Endothelial cell of umbilical vein (primary cell): ENCODE measurements around the gene MYDGF. TPM values are rescaled to one million over a fixed set of nuclear protein-coding genes. Genes with fewer than 3 reads are reported as not detected.
"Not testable (repeated sequence)": the region's sequence is repeated elsewhere in the genome, so short reads cannot be mapped to it uniquely, and the experiment has no call there.

ENCODE experiments used
- BruUV-seq: library from RNA; stranded (reverse); fragments of 400-500 nt; replicated peaks from 2 replicates; lab custom pipeline; 2021; lab: Mats Ljungman, UMichigan
- CTCF ChIA-PET: fragments of 300-600, 350-600 bp; sonication (Branson Sonifier 250); formaldehyde crosslinking; loops from one replicate; lab custom pipeline; 2021; ENCODE audit warnings: antibody characterized with exemption, inconsistent platforms; lab: Charles Lee
- POLR2A ChIA-PET: fragments of 300-600, 350-600 bp; sonication (Branson Sonifier 250); formaldehyde crosslinking; loops from one replicate; lab custom pipeline; 2021; ENCODE audit warnings: antibody characterized with exemption, inconsistent platforms; lab: Charles Lee
- DNase-seq: peaks from one replicate; pipeline ENCODE4 v3.0.0-alpha.2; 2011; ENCODE audit warnings: low read depth, low spot score
- FAIRE-seq: peaks from 2 replicates; lab custom pipeline; 2011; peaks lifted over from hg19 to GRCh38; lab: Jason Lieb, UNC
- H2AFZ ChIP-seq: 2 replicates; pipeline ENCODE4 v1.6.0; 2012; ENCODE audit warnings: low read depth, low read length, control low read depth, inconsistent platforms
- H3K27ac ChIP-seq: 2 replicates; pipeline ENCODE4 v1.5.1; 2011; ENCODE audit warnings: low read depth, mild to moderate bottlenecking, control low read depth, low read length, moderate library complexity; ENCODE audit not compliant: insufficient read depth
- H3K27me3 ChIP-seq, 2 experiments: 2 replicates each; pipeline versions ENCODE4 v1.6.0 to v1.6.1; 2011; ENCODE audit warnings: low read length in 2 of 2, mixed read lengths in 1 of 2; ENCODE audit not compliant: control insufficient read depth in 2 of 2, insufficient read depth in 2 of 2
- H3K36me3 ChIP-seq, 2 experiments: 2 replicates in 1 of 2; 3 replicates in 1 of 2; pipeline ENCODE4 v1.5.1; 2011; ENCODE audit warnings: low read length in 2 of 2, mild to moderate bottlenecking in 1 of 2, moderate library complexity in 1 of 2; ENCODE audit not compliant: control insufficient read depth in 2 of 2, insufficient read depth in 2 of 2; ENCODE audit errors: extremely low read depth in 1 of 2
- H3K4me1 ChIP-seq: 3 replicates; pipeline ENCODE4 v1.5.1; 2011; ENCODE audit warnings: mild to moderate bottlenecking, low read length; ENCODE audit not compliant: control insufficient read depth, insufficient read depth; ENCODE audit errors: extremely low read depth
- H3K4me2 ChIP-seq: 2 replicates; pipeline ENCODE4 v1.6.1; 2011; ENCODE audit warnings: low read length, control low read depth, mixed read lengths; ENCODE audit not compliant: insufficient read depth
- H3K4me3 ChIP-seq, 3 experiments: fragments of 200-600 bp in 1 of 3; sonication (generic), shearing (Covaris generic) in 1 of 3; replicated peaks in 1 of 3; 2 replicates each; pipeline ENCODE4 v1.5.1; 2011 to 2016; ENCODE audit warnings: control low read depth in 3 of 3, low read length in 3 of 3, mild to moderate bottlenecking in 2 of 3, inconsistent platforms in 1 of 3, low read depth in 1 of 3, moderate library complexity in 1 of 3; ENCODE audit not compliant: insufficient read depth in 1 of 3
- H3K79me2 ChIP-seq: 2 replicates; pipeline ENCODE4 v1.6.0; 2012; ENCODE audit warnings: low read length, inconsistent platforms; ENCODE audit not compliant: control insufficient read depth, insufficient read depth
- H3K9ac ChIP-seq: replicated peaks from 2 replicates; pipeline ENCODE3; 2011; ENCODE audit warnings: low read length, control low read depth; ENCODE audit not compliant: insufficient read depth; ENCODE audit errors: extremely low read depth
- H3K9me1 ChIP-seq: replicated peaks from 3 replicates; pipeline ENCODE4 v1.6.0; 2011; ENCODE audit warnings: mild to moderate bottlenecking, low read length; ENCODE audit not compliant: control insufficient read depth, insufficient read depth; ENCODE audit errors: extremely low read depth
- H3K9me3 ChIP-seq: replicated peaks from 2 replicates; pipeline ENCODE4 v1.5.1; 2012; ENCODE audit warnings: low read length, inconsistent platforms; ENCODE audit not compliant: control insufficient read depth, insufficient read depth
- H4K20me1 ChIP-seq: replicated peaks from 2 replicates; pipeline ENCODE3; 2011; ENCODE audit warnings: mild to moderate bottlenecking, low read length; ENCODE audit not compliant: control insufficient read depth, insufficient read depth; ENCODE audit errors: extremely low read depth
- EZH2 ChIP-seq: IDR thresholded peaks from 2 replicates; pipeline ENCODE4 v1.6.1; 2012; ENCODE audit warnings: borderline replicate concordance, low read depth, mild to moderate bottlenecking, moderate library complexity, low read length, inconsistent platforms; ENCODE audit not compliant: severe bottlenecking
- FOS ChIP-seq: IDR thresholded peaks from 2 replicates; pipeline ENCODE4 v1.6.1; 2011; ENCODE audit warnings: mild to moderate bottlenecking, low read length, moderate library complexity, borderline replicate concordance; ENCODE audit not compliant: insufficient read depth
- GATA2 ChIP-seq: IDR thresholded peaks from 2 replicates; pipeline ENCODE4 v1.7.0; 2011; ENCODE audit warnings: low read depth, mild to moderate bottlenecking, moderate library complexity, mixed read lengths, low read length; ENCODE audit not compliant: insufficient read length, insufficient read depth
- JUN ChIP-seq: IDR thresholded peaks from 2 replicates; pipeline ENCODE4 v1.6.1; 2011; ENCODE audit warnings: borderline replicate concordance, low read depth; ENCODE audit not compliant: insufficient read length, insufficient read depth
- MYC ChIP-seq: IDR thresholded peaks from one replicate; pipeline ENCODE4 v1.6.1; 2011; ENCODE audit warnings: mild to moderate bottlenecking, low read depth, low read length
- POLR2A ChIP-seq: IDR thresholded peaks from 2 replicates; pipeline ENCODE4 v1.6.1; 2012; ENCODE audit warnings: low read depth, mild to moderate bottlenecking, control low read depth, low read length
- POLR2AphosphoS5 ChIP-seq: IDR thresholded peaks from 2 replicates; pipeline ENCODE4 v1.6.1; 2012; ENCODE audit warnings: low read depth, mild to moderate bottlenecking, control low read depth, low read length, moderate library complexity; ENCODE audit not compliant: insufficient read depth
- dilution Hi-C: fragments of 300-500 bp; cut with MboI; formaldehyde crosslinking; loops from one replicate; pipeline ENCODE4 v1.15.0; 2019; ENCODE audit warnings: low sequenced_read_pairs; ENCODE audit not compliant: extremely low pct_ligation_motif_present
- intact Hi-C: fragments of 100-400 bp; cut with micrococcal nuclease; formaldehyde crosslinking; loops from one replicate; pipeline ENCODE4 v1.10.0; 2022
- polyA plus RNA-seq, 4 experiments: library from polyadenylated mRNA; depleted of rRNA in 3 of 4; stranded (reverse) in 3 of 4; unstranded in 1 of 4; fragments of >200 nt; gene quantifications; 2 replicates each; pipeline versions ENCODE4 v1.2.1 to v1.2.3, GENCODE V29; 2011 to 2012; ENCODE audit warnings: missing spikeins in 1 of 4
- total RNA-seq: library from RNA; stranded (reverse); gene quantifications from 2 replicates; pipeline ENCODE4 v1.2.3, GENCODE V29; 2021
- TF ChIP-seq, protein P1 (sequence below), 2 donors: IDR thresholded peaks; 1 replicate in 1 of 2; 2 replicates in 1 of 2; pipeline ENCODE4 v1.5.1; 2011; ENCODE audit warnings: low read length in 2 of 2, mild to moderate bottlenecking in 2 of 2, moderate library complexity in 2 of 2, control low read depth in 1 of 2, inconsistent platforms in 1 of 2, low read depth in 1 of 2; ENCODE audit not compliant: insufficient read depth in 1 of 2; ENCODE audit errors: extremely low read depth in 1 of 2
- TF ChIP-seq, protein P2 (sequence below): IDR thresholded peaks from 2 replicates; pipeline ENCODE4 v1.6.1; 2011; ENCODE audit not compliant: insufficient read depth, insufficient read length

Gene MYDGF
- total and polyA plus RNA-seq, 2 donors (not counting 3 experiments of a cell fraction or from before 2014, with no cell fraction given), result 191 to 337 TPM

DNA sequence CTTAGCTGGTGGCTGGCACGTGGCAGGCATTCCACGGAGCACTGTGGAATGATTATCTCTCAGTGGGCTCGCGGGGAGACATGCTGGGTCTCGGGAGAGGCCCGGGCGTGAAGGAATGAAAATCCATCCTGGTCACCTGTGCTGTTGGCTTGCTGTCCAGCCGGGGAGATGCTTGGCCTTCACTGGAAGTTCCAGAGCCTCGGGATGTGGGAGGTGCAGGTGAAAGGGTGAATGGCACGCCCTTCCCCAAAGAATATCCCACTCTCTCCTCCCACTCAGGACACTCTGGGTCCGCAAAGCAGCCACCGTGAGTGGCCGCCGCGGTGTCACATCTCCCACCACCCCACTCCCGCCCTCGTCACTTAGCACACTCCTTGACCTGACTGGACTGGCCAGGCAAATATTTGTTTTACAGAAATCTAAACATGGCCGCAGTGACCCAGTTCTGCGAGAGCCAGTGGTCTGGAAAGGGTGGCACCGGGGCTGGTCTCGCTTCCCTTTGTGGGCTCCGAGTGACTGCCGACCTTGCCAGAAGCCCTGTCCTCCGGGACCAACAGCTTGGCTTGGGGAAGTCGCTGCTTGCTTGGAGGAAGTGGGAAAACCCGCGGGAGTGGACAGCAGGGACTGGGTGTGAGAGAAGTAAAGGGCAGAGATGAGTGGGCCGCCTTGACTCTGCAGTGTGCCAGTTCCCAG, 45.5 kb upstream of the MYDGF start:
- H3K79me2 ChIP-seq, result peaks cover 35% of the 10 kb centered on the region
- POLR2A ChIA-PET, result no interaction called here
- no peak for FAIRE-seq

DNA sequence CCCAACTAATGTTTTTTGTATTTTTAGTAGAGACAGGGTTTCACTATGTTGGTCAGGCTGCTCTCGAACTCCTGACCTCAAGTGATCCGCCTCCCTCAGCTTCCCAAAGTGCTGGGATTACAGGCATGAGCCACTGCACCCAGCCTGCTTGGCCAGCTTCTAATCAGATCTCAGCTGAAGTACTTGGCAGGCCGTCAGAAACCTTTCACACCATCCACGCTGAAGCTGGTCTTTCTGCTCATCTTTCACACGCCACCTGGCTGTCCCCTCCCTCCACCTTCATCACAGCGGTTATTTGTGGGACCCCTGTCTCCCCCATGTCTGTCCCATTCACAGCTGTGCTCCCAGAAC, 45.0 kb upstream of the MYDGF start:
- dilution Hi-C loops, H4K20me1 ChIP-seq, FAIRE-seq, POLR2A ChIA-PET, H3K9me3 ChIP-seq, DNase-seq, H3K9me1 ChIP-seq, H3K27ac ChIP-seq, BruUV-seq, intact Hi-C loops, H3K4me3 ChIP-seq, H3K4me2 ChIP-seq, H3K9ac ChIP-seq, H2AFZ ChIP-seq, H3K27me3 ChIP-seq: not testable (repeated sequence)
- H3K79me2 ChIP-seq, result peaks cover 30% of the 10 kb centered on the region
- CTCF ChIA-PET, result interaction anchor here (1.8 kb wide), 1 partner anchor 76 kb away, joined by 4 read pairs; no protein-coding TSS in a partner anchor
- peaks cover 16 to 52% of the 10 kb centered on the region in 2 experiments for H3K36me3 ChIP-seq
- H3K4me1 ChIP-seq, result peaks cover 41% of the 10 kb centered on the region

More for the DNA sequence above, 45.5 kb upstream of the MYDGF start:
- Histone ChIP-seq H3K27me3 (no peaks in the 10 kb centered on the region), H3K4me1 (peaks cover 41% of the 10 kb centered on the region), H3K9ac (no peak overlapping the region), H3K27ac (no peak overlapping the region), H4K20me1 (no peaks in the 10 kb centered on the region), H3K4me2 (no peak overlapping the region), H2AFZ (no peak overlapping the region), H3K4me3 (no peak overlapping the region), H3K9me1 (no peaks in the 10 kb centered on the region), H3K9me3 (no peaks in the 10 kb centered on the region), H3K36me3 (peaks cover 15 to 47% of the 10 kb centered on the region in 2 experiments)
- TF ChIP-seq JUN (no peak), FOS (no peak), MYC (no peak), POLR2AphosphoS5 (no peak), POLR2A (no peak), EZH2 (no peak), GATA2 (no peak)
- TF ChIP-seq, protein P1, sequence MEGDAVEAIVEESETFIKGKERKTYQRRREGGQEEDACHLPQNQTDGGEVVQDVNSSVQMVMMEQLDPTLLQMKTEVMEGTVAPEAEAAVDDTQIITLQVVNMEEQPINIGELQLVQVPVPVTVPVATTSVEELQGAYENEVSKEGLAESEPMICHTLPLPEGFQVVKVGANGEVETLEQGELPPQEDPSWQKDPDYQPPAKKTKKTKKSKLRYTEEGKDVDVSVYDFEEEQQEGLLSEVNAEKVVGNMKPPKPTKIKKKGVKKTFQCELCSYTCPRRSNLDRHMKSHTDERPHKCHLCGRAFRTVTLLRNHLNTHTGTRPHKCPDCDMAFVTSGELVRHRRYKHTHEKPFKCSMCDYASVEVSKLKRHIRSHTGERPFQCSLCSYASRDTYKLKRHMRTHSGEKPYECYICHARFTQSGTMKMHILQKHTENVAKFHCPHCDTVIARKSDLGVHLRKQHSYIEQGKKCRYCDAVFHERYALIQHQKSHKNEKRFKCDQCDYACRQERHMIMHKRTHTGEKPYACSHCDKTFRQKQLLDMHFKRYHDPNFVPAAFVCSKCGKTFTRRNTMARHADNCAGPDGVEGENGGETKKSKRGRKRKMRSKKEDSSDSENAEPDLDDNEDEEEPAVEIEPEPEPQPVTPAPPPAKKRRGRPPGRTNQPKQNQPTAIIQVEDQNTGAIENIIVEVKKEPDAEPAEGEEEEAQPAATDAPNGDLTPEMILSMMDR (IDR thresholded peaks at IDR 0.05; ENCODE audit: extremely low read depth in 1 of 2, insufficient read depth in 1 of 2, low read depth in 1 of 2, low read length in 2 of 2), result no peak
- TF ChIP-seq, protein P2, sequence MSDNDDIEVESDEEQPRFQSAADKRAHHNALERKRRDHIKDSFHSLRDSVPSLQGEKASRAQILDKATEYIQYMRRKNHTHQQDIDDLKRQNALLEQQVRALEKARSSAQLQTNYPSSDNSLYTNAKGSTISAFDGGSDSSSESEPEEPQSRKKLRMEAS, result no peak
- no peak for DNase-seq
- CTCF ChIA-PET, result interaction anchor here (1.6 to 1.8 kb wide), 2 partner anchors 39 to 75 kb away, joined by 4 read pairs; no protein-coding TSS in a partner anchor
- intact Hi-C loops (no loop called here), dilution Hi-C loops (no loop called here)
- BruUV-seq, result no TSS peak
